Naive thymus-derived CD4-positive, alpha-beta T cell (primary cell): Measurements from ENCODE around the gene EFNA4. TPM values are rescaled to one million over a fixed set of nuclear protein-coding genes. Genes with fewer than 3 reads are reported as not detected.

ENCODE experiments used
- ATAC-seq: fragments of 150-1000 bp; cut with Tn5 transposase; 2 replicates; pipeline ENCODE4 v1.10.0; 2021; ENCODE audit warnings: mild to moderate bottlenecking, moderate library complexity
- CTCF ChIA-PET: fragments of 350-600 bp; sonication (Branson Sonifier 250); formaldehyde crosslinking; loops from one replicate; lab custom pipeline; 2021; ENCODE audit warnings: antibody characterized with exemption; lab: Charles Lee
- POLR2A ChIA-PET: fragments of 350-600 bp; sonication (Branson Sonifier 250); formaldehyde crosslinking; loops from one replicate; lab custom pipeline; 2021; ENCODE audit warnings: antibody characterized with exemption, inconsistent platforms; lab: Charles Lee
- DNase-seq, 9 donors: peaks; one replicate each; pipeline versions ENCODE4 v3.0.0 to v3.0.0-alpha.2; 2020 to 2022; ENCODE audit warnings: mixed read lengths in 1 of 9
- H3K27ac ChIP-seq: one replicate; pipeline ENCODE4 v1.7.0; 2013; ENCODE audit warnings: mild to moderate bottlenecking, low read depth, low read length, moderate library complexity
- H3K27me3 ChIP-seq, 2 donors: one replicate each; pipeline ENCODE4 v1.7.0; 2013; ENCODE audit warnings: low read length in 2 of 2, mild to moderate bottlenecking in 2 of 2, moderate library complexity in 2 of 2; ENCODE audit not compliant: control insufficient read depth in 2 of 2, insufficient read depth in 2 of 2
- H3K36me3 ChIP-seq, 3 experiments: 1 replicate in 2 of 3; 2 replicates in 1 of 3; pipeline ENCODE4 v1.7.0; 2013; ENCODE audit warnings: low read length in 3 of 3, mild to moderate bottlenecking in 3 of 3, moderate library complexity in 1 of 3; ENCODE audit not compliant: insufficient read depth in 3 of 3, control insufficient read depth in 2 of 3
- H3K4me1 ChIP-seq, 2 donors: one replicate each; pipeline ENCODE4 v1.7.0; 2013; ENCODE audit warnings: low read length in 2 of 2, mild to moderate bottlenecking in 2 of 2, moderate library complexity in 1 of 2; ENCODE audit not compliant: control insufficient read depth in 2 of 2, insufficient read depth in 2 of 2
- H3K4me3 ChIP-seq: 2 replicates; pipeline ENCODE4 v1.7.0; 2013; ENCODE audit warnings: mild to moderate bottlenecking, low read length
- H3K9me3 ChIP-seq, 3 experiments: 1 replicate in 2 of 3; 2 replicates in 1 of 3; pipeline ENCODE4 v1.7.0; 2013; ENCODE audit warnings: low read length in 3 of 3; ENCODE audit not compliant: control insufficient read depth in 2 of 3
- H3K27ac Mint-ChIP-seq, 9 donors: one replicate each; pipeline ENCODE4 v1.8.0; 2020 to 2022; ENCODE audit warnings: mixed read lengths in 9 of 9, mild to moderate bottlenecking in 8 of 9, moderate library complexity in 5 of 9, inconsistent platforms in 2 of 9
- H3K27me3 Mint-ChIP-seq, 5 donors: one replicate each; pipeline ENCODE4 v1.8.0; 2021 to 2022; ENCODE audit warnings: mixed read lengths in 5 of 5, mild to moderate bottlenecking in 1 of 5
- H3K36me3 Mint-ChIP-seq, 5 donors: one replicate each; pipeline ENCODE4 v1.8.0; 2020 to 2022; ENCODE audit warnings: mixed read lengths in 5 of 5, mild to moderate bottlenecking in 3 of 5, inconsistent platforms in 1 of 5
- H3K4me1 Mint-ChIP-seq, 7 donors: one replicate each; pipeline ENCODE4 v1.8.0; 2020 to 2022; ENCODE audit warnings: mixed read lengths in 7 of 7, mild to moderate bottlenecking in 3 of 7, inconsistent platforms in 1 of 7
- H3K4me3 Mint-ChIP-seq, 10 donors: one replicate each; pipeline ENCODE4 v1.8.0; 2020 to 2022; ENCODE audit warnings: mild to moderate bottlenecking in 10 of 10, mixed read lengths in 10 of 10, moderate library complexity in 6 of 10, inconsistent platforms in 2 of 10
- H3K9me3 Mint-ChIP-seq, 11 donors: one replicate each; pipeline ENCODE4 v1.8.0; 2020 to 2022; ENCODE audit warnings: mixed read lengths in 11 of 11, mild to moderate bottlenecking in 4 of 11, inconsistent platforms in 1 of 11, moderate library complexity in 1 of 11
- intact Hi-C, 2 donors: fragments of 100-400 bp; cut with micrococcal nuclease; formaldehyde crosslinking; loops; one replicate each; pipeline ENCODE4 v1.15.1; 2023
- polyA plus RNA-seq, 2 donors: library from polyadenylated mRNA; unstranded; fragments of 300-500 nt; fragmentation: Illumina TruSeq; gene quantifications; one replicate each; pipeline ENCODE4 v1.2.3, GENCODE V29; 2021
- total RNA-seq, 6 experiments: library from RNA in 5 of 6; stranded (reverse) in 5 of 6; gene quantifications; 1 replicate in 5 of 6; 2 replicates in 1 of 6; pipeline ENCODE4 v1.2.3 and lab custom pipeline; 2021 to 2026

EFNA4 gene
- total and polyA plus RNA-seq, 7 experiments from 2014 or later, result 2.1 to 9.4 (median 4.8) TPM

- Histone ChIP-seq H3K4me3 (peak overlapping the region; percentile 50), H3K27me3 (no peaks in the 10 kb centered on the region), H3K27ac (peak overlapping the region; percentile 83), H3K9me3 (no peaks in the 10 kb centered on the region), H3K4me1 (peaks cover 38 to 65% of the 10 kb centered on the region in 2 donors), H3K36me3 (peaks cover 0 to 26% (median 0%) of the 10 kb centered on the region in 3 experiments)
- CTCF ChIA-PET, result interaction anchor here (0.6 to 13.9 kb wide), 21 partner anchors 8 to 458 kb away, joined by 3 to 291 read pairs (median 4); partner anchors contain the start of genes ADAM15, CKS1B, FLAD1 and LENEP
- H3K4me3 Mint-ChIP-seq, result peak overlapping the region; percentile 51 to 84 (median 70)
- H3K9me3 Mint-ChIP-seq, result peaks cover 0 to 3% (median 0%) of the 10 kb centered on the region in 11 donors
- H3K4me1 Mint-ChIP-seq, result peaks cover 38 to 83% (median 71%) of the 10 kb centered on the region in 7 donors
- POLR2A ChIA-PET, result interaction anchor here (0.8 to 13.8 kb wide), 15 partner anchors 16 to 458 kb away, joined by 3 to 270 read pairs (median 6); partner anchors contain the start of genes FLAD1, LENEP, PBXIP1 and PMVK
- intact Hi-C loops, result loop anchor here (1.0 to 5.0 kb wide), 16 partner anchors 11 to 538 kb away; partner anchors contain the start of genes FLAD1 (in 2 of the 2), PYGO2 (in 2 of the 2), ADAM15 (in 1 of the 2) and ADAR (in 1 of the 2)
- H3K36me3 Mint-ChIP-seq, result peaks cover 0 to 33% (median 4%) of the 10 kb centered on the region in 5 donors
- ATAC-seq (peak; percentile 98), DNase-seq (peak; percentile 85 to 93 (median 89))
- no peaks in the 10 kb centered on the region for H3K27me3 Mint-ChIP-seq
- peak overlapping the region; percentile 38 to 98 (median 94) for H3K27ac Mint-ChIP-seq
These were observed 46.2 kb upstream of the EFNA4 start for GRCh38 chr1:155017041-155017945.

- H3K27ac Mint-ChIP-seq, result peak overlapping the region; percentile 38 to 98 (median 83)
- peak overlapping the region in 9 of 10 donors; percentile 39 to 84 (median 68) for H3K4me3 Mint-ChIP-seq
- POLR2A ChIA-PET, result interaction anchor here (0.8 to 13.8 kb wide), 12 partner anchors 15 to 458 kb away, joined by 3 to 270 read pairs (median 11); partner anchors contain the start of genes FLAD1, LENEP, PBXIP1 and PMVK
- peaks cover 35 to 81% (median 69%) of the 10 kb centered on the region in 7 donors for H3K4me1 Mint-ChIP-seq
- H3K27me3 Mint-ChIP-seq, result no peaks in the 10 kb centered on the region
- Histone ChIP-seq H3K27me3 (no peaks in the 10 kb centered on the region), H3K4me3 (peak overlapping the region; percentile 50), H3K36me3 (peaks cover 0 to 26% (median 0%) of the 10 kb centered on the region in 3 experiments), H3K4me1 (peaks cover 35 to 59% of the 10 kb centered on the region in 2 donors), H3K27ac (peak overlapping the region; percentile 83), H3K9me3 (no peaks in the 10 kb centered on the region)
- H3K36me3 Mint-ChIP-seq, result peaks cover 0 to 27% (median 4%) of the 10 kb centered on the region in 5 donors
- CTCF ChIA-PET, result interaction anchor here (0.6 to 13.9 kb wide), 16 partner anchors 9 to 458 kb away, joined by 3 to 291 read pairs (median 10); partner anchors contain the start of genes ADAM15, CKS1B, FLAD1 and LENEP
- ATAC-seq (no peak), DNase-seq (no peak)
- H3K9me3 Mint-ChIP-seq, result peaks cover 0 to 3% (median 0%) of the 10 kb centered on the region in 11 donors
- intact Hi-C loops, result loop anchor here (1.0 to 5.0 kb wide), 16 partner anchors 12 to 539 kb away; partner anchors contain the start of genes FLAD1 (in 2 of the 2), PYGO2 (in 2 of the 2), ADAM15 (in 1 of the 2) and ADAR (in 1 of the 2)
These were observed 45.6 kb upstream of the EFNA4 start for GRCh38 chr1:155017946-155018316.

- Histone ChIP-seq H3K4me1 (peaks cover 27 to 52% of the 10 kb centered on the region in 2 donors), H3K36me3 (peaks cover 0 to 26% (median 0%) of the 10 kb centered on the region in 3 experiments), H3K4me3 (no peak overlapping the region), H3K27ac (peak overlapping the region; percentile 39), H3K9me3 (no peaks in the 10 kb centered on the region), H3K27me3 (no peaks in the 10 kb centered on the region)
- Mint-ChIP-seq H3K9me3 (peaks cover 0 to 3% (median 0%) of the 10 kb centered on the region in 11 donors), H3K27me3 (no peaks in the 10 kb centered on the region), H3K36me3 (peaks cover 0 to 20% (median 4%) of the 10 kb centered on the region in 5 donors), H3K4me3 (peak overlapping the region in 2 of 10 donors; percentile 5 to 11), H3K27ac (peak overlapping the region; percentile 25 to 98 (median 80)), H3K4me1 (peaks cover 34 to 76% (median 64%) of the 10 kb centered on the region in 7 donors)
- no peak for ATAC-seq
- ChIA-PET POLR2A (interaction anchor here (0.6 to 13.8 kb wide), 9 partner anchors 18 to 126 kb away, joined by 3 to 270 read pairs (median 5); partner anchors contain the start of genes FLAD1, LENEP, PBXIP1 and PMVK), CTCF (interaction anchor here (1.0 to 13.9 kb wide), 7 partner anchors 20 to 66 kb away, joined by 3 to 291 read pairs (median 18); partner anchors contain the start of genes FLAD1, LENEP, PBXIP1 and PYGO2)
- no peak for DNase-seq
- intact Hi-C loops, result loop anchor here in 1 of 2 donors (5.0 kb wide), 2 partner anchors 34 to 411 kb away; partner anchors contain the start of genes ADAM15 and ADAR
These were observed 44.8 kb upstream of the EFNA4 start for GRCh38 chr1:155018617-155019348.

- Histone ChIP-seq H3K27ac (peak overlapping the region; percentile 39), H3K27me3 (no peaks in the 10 kb centered on the region), H3K36me3 (peaks cover 0 to 20% (median 0%) of the 10 kb centered on the region in 3 experiments), H3K4me3 (no peak overlapping the region), H3K4me1 (peaks cover 19 to 43% of the 10 kb centered on the region in 2 donors), H3K9me3 (no peaks in the 10 kb centered on the region)
- Mint-ChIP-seq H3K4me3 (peak overlapping the region in 5 of 10 donors; percentile 5 to 75 (median 12)), H3K4me1 (peaks cover 34 to 67% (median 56%) of the 10 kb centered on the region in 7 donors), H3K36me3 (peaks cover 0 to 19% (median 0%) of the 10 kb centered on the region in 5 donors), H3K27me3 (no peaks in the 10 kb centered on the region), H3K27ac (peak overlapping the region; percentile 36 to 98 (median 91)), H3K9me3 (peaks cover 0 to 4% (median 0%) of the 10 kb centered on the region in 11 donors)
- intact Hi-C loops, result loop anchor here in 1 of 2 donors (5.0 kb wide), 2 partner anchors 33 to 412 kb away; partner anchors contain the start of genes ADAM15 and ADAR
- CTCF ChIA-PET, result interaction anchor here (0.6 to 13.9 kb wide), 9 partner anchors 21 to 148 kb away, joined by 3 to 291 read pairs (median 3); partner anchors contain the start of genes LENEP, PBXIP1, PYGO2 and ZBTB7B
- POLR2A ChIA-PET, result interaction anchor here (0.7 to 13.8 kb wide), 4 partner anchors 19 to 65 kb away, joined by 3 to 270 read pairs (median 70); partner anchors contain the start of genes FLAD1, LENEP, PBXIP1 and ZBTB7B
- ATAC-seq, result no peak
- DNase-seq, result no peak
These were observed 43.9 kb upstream of the EFNA4 start for GRCh38 chr1:155019377-155020245.
